Tongue (tissue), 3 donors: ENCODE measurements around the gene CFAP92. TPM values are rescaled to one million over a fixed set of nuclear protein-coding genes. Genes with fewer than 3 reads are reported as not detected.

Experiments
- DNase-seq: peaks from one replicate; pipeline ENCODE4 v3.0.0-alpha.2; 2015
- small RNA-seq: library from RNA; depleted of rRNA; stranded (forward); fragments of <200 nt; gene quantifications from one replicate; pipeline ENCODE3, GENCODE V24; 2014; ENCODE audit warnings: low replicate concordance
- total RNA-seq: library from RNA; depleted of rRNA; stranded (reverse); fragments of >200 nt; gene quantifications from one replicate; pipeline ENCODE4 v1.2.3, GENCODE V29; 2014

The CFAP92 gene
- total RNA-seq, 1 donor from 2014 or later, result 0.10 TPM

DNA sequence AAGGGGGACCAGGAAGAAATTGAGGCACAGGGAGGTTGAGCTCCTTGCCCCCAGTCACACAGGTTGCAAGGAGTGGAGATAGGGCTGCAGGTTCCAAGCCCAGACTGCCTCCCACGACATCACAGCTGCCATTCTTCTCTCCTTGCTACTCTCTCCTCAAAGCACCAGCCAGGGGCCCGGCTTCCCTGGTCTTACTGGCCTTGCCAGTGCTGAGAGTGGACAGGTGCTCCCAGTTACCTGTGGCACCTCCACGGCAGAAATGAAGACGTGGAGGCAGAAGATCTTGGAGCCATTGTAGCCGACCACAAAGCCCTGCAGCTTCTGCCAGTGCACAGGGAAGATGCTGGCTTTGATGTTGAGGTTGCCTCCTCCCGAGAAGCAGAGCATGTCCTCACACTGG lies 132.4 kb downstream of the CFAP92 start:
- no peak for DNase-seq

Small RNA genes lying within 50 kb of the gene (small RNA-seq; reads per million reads assigned to genes)
- gene AC112484.4, result not detected

Other genes starting within 250 kb of the CFAP92 start
- 36.7 TPM for gene ACAD9, start 114.5 kb downstream of the CFAP92 start, total RNA-seq
- 1.3 TPM for gene EFCC1, start 7.2 kb upstream of the CFAP92 start, total RNA-seq
- not detected for gene GP9, start 66.7 kb upstream of the CFAP92 start, total RNA-seq
- 10.4 TPM for gene RAB43, start 127.7 kb upstream of the CFAP92 start, total RNA-seq
- gene ISY1, start 167.0 kb upstream of the CFAP92 start, total RNA-seq, result 33.7 TPM
- gene CNBP, start 189.8 kb upstream of the CFAP92 start, total RNA-seq, result 400 TPM